HG03196 (cell line): ENCODE measurements around the gene CD320.

Experiments used
- ATAC-seq: cut with Tn5 transposase; IDR thresholded peaks from one replicate; pipeline ENCODE4 v1.9.1; 2021; ENCODE audit not compliant: unreplicated experiment

The CD320 gene

GRCh38 chr19:8255426-8256125 is 52.6 kb downstream of the CD320 start:
- ATAC-seq = no peak

GRCh38 chr19:8254286-8255001 is 53.7 kb downstream of the CD320 start:
- no peak for ATAC-seq

- no peak for ATAC-seq
Measured at GRCh38 chr19:8253678-8254077, 54.5 kb downstream of the CD320 start.

GRCh38 chr19:8252922-8253589 is 55.1 kb downstream of the CD320 start:
- ATAC-seq = no peak
